Measurements from ENCODE around the gene EXOSC3.

DNA sequence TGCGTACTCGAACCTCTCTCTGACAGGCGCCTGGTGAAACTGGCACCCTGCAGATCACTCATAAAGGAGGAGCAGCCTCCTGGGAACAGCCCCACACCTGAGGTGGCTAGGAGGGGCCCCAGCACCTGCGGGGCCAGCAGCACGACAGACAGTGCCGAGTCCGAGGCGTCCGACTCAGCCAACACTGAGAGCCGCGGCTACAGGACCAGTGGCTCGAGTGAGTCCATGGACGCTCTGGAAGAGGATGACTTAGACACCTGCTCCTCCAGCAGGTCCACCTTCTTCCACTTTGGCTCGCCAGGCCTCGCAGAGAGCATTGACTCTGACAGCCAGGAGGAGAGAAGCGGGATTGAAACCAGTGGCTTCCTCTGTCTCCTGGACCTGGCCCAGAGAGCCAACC lies 44.7 kb downstream of the EXOSC3 start:
- TF ChIP-seq, protein P1, sequence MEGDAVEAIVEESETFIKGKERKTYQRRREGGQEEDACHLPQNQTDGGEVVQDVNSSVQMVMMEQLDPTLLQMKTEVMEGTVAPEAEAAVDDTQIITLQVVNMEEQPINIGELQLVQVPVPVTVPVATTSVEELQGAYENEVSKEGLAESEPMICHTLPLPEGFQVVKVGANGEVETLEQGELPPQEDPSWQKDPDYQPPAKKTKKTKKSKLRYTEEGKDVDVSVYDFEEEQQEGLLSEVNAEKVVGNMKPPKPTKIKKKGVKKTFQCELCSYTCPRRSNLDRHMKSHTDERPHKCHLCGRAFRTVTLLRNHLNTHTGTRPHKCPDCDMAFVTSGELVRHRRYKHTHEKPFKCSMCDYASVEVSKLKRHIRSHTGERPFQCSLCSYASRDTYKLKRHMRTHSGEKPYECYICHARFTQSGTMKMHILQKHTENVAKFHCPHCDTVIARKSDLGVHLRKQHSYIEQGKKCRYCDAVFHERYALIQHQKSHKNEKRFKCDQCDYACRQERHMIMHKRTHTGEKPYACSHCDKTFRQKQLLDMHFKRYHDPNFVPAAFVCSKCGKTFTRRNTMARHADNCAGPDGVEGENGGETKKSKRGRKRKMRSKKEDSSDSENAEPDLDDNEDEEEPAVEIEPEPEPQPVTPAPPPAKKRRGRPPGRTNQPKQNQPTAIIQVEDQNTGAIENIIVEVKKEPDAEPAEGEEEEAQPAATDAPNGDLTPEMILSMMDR (IDR thresholded peaks at IDR 0.05): no peak
- TF ChIP-seq POLR2A (IDR thresholded peaks at IDR 0.05) (no peak), POLR2AphosphoS5 (IDR thresholded peaks at IDR 0.05) (no peak)

Measured in upper lobe of left lung (tissue), 4 donors.